ENCODE data around the gene PGRMC2.
"Not testable (repeated sequence)": the region's sequence is repeated elsewhere in the genome, so short reads cannot be mapped to it uniquely, and the experiment has no call there.

Gene PGRMC2

DNA sequence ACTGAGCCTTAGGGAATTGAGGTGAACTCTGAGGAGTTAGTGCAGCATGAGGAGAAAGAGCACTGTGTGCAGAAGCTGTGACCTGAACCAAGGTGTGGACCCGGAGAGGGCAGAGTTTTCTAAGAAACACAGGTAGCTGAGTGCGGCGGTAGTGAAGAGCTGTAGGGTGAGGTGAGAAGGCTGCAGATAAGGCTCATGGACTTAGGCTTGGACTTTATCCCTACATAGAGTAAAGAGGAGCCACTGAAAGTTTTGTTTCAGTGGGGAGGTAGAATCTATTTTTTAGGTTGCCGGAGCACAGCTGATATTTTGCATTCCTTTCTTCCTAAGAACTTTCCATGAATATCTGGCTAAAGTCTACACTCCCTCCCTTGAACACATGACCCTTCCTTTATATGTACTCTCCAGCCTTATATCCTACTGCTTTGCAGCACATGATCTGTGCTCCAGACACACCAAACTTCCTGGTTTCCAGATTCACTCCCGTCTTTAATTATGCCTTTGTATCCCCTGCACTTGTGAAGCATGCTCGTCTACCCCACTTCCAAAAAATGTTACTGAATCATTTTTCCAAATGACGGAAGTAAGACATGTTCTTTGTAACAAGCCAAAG, 10.6 kb upstream of the PGRMC2 start:
- no peak for DNase-seq

DNA sequence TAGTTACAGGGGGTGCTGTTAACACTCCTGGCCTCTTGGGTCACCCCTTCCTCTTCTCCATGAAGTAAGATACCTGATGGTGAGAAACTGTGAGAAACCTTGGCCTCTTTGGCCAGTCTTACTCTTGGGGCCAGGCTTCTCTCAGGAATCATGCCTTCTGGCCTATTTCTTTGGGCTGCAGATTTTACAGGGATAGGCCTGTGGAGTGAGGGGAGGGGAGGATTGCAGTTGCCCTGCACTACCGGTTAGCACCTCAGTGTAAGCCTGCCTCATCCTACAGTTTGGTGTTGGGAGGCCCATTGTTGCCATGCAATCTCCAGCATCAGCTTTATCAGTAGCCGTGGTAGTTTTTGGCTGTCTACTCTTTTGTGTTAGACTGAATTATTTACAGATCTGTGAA, 7.6 kb upstream of the PGRMC2 start:
- no peak for DNase-seq

DNA sequence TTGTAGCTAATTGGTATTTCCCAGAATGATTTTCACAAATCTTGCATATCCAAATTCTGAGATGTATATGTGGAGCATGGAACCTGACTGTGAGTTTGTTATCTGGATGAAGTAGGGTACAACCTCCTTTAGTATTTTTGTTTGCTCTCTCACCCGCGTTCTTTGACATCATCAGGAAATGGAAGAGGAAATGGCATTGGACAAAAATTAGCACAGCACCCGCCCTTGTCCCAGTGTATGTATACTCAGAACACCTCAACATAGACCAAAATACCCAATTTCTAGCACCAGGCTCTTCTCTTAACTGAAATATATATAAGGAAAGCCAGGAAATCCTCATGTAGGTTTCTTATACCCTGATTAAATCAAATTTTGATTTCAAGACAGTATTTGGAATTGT, 6.9 kb upstream of the PGRMC2 start:
- DNase-seq = no peak

DNA sequence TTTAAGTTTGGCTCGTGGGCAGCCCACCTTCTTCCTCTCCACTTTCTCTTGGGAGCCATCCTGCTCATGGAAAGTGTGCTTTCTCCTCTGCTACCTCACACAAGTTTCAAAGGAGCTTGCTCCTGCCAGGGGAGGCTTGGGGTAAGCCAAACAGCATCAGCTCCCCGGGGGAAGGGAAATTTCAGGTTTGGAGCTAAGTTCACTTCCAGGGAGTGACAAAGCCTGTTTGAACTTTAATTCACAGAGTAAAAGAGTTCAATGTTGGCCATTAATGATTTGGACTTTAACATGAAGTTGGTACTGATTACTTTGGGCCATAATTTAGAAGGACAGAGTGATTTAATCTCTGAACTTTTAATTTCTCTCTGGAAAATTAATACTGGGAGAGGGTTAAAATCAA, 4.7 kb upstream of the PGRMC2 start:
- DNase-seq = no peak

DNA sequence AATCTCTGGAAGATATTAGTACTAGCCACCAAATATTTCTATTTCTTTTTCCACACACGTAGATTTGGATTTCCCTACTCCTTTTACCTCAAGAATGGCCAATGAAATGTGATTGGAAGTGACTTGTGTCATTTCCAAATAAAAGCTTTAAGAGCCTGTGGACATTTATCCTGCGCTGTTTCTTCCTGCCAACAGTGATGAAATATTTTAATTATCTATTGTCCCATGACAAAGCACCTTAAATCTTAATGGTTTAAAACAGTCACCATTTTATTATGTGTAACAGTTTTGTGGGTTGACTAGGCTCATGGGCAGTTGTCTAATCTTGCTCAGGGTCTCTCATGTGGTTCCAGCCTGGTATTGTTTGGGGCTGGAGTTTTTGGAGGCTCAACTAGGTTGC, 3.5 kb upstream of the PGRMC2 start:
- no peak for DNase-seq

DNA sequence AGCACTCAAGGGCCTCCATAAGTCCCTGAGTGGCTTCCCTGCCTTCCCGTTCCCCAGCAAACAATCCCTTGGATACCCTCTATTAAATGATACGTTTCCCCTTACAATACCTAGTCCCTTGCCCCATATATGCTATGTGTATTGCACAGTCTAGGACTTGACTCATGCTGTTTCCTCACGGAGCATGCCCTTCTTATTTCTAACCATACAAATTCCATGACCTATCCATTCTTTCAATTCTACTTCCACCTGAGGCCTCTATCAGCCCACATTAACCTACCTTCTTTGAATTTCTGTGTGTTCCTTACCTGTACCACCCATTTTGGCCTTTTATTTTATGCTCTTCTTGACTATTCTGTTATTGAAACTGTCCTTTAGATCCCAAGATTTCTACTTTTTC, 2.9 kb upstream of the PGRMC2 start:
- DNase-seq = no peak

DNA sequence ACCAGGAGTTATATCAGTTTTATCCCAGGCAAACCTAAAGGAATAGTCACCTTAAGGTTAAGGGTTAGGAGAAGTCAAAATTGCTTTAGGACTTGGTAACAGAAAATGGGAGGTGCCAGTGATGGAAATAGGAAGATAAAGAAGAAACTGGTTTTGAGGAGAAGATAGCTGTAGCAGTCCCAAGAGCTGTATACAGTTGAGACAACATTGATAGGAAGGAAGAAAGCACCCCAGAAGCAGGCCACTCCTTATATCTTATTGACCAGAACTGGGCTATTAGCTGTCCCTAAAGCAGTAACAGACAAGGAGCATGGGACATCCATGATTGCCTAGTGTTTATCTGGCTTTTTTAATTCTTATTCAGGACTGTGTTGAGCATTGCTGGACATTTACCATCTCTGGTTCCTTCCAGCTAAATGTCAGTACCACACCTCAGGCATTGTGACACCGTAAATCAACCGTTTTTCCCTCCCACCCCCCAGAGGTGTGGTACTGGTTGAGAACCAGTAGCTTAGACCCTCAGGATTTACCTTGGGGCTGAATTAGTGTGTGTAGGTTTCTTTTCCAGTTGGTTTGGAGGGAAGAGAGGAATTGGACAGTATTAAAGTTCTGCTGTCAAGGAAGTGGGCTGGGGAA, 2.0 kb upstream of the PGRMC2 start:
- DNase-seq = no peak

DNA sequence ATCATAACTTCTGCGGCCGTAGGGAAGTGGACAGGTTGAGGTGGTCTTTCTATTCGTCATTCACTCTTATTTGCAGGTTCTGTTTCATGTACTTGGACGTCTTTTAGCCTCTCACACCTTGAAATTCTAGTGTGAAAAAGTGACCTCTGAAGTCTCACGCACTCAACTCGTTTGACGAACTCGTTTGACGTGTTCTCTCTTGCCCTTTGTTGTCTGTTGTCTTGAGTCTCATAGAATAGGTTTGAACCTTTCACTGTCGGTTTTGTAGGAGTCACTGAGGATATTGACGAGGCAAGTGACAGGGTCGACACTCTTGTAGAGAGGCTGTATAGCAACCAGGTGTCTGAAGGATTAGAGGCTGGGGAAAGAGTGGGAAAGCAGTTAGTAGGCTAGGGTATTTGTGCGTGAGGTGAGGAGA, 1.1 kb upstream of the PGRMC2 start:
- DNase-seq = no peak

DNA sequence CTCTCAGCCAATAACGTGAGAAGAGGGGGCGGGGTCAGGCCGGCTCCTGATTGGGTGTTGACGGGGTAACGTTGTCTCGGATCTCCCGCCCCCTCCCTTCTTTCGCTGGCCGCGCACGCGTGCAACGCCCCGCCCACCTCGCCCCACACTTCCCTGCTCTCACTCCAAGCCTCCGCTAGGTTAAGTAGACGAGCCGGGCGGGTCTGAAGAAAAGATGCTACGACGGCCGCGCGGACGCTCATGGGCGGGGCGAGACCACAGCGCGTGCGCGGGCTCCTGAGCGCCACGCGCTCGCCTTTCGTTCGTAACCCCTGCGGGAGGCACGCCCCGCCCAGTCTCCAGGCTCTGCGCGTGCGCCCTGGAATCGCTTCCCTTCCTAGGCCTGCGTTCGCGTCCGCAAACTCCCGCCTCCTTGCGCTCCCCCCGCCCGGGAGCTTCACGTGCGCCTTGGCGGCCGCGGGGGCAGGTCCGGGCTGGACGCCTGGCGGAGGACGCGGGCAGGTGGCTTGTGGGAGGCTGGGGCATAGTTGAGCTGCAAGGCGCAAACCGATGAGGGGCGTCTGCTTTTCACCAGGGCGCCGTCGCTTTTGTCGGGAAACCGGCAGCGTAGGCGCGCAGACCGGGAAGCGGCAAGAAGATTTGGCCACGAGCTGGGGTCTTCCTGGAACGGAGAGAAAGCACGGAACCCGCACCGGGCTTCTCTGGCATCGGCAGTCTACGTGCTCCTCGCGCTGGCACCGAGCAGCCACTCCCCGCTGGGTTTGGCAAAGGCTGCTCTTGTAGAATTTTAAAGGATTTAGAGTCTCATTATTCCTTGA, 467 bp upstream of the PGRMC2 start:
- DNase-seq = peak; percentile 100

DNA sequence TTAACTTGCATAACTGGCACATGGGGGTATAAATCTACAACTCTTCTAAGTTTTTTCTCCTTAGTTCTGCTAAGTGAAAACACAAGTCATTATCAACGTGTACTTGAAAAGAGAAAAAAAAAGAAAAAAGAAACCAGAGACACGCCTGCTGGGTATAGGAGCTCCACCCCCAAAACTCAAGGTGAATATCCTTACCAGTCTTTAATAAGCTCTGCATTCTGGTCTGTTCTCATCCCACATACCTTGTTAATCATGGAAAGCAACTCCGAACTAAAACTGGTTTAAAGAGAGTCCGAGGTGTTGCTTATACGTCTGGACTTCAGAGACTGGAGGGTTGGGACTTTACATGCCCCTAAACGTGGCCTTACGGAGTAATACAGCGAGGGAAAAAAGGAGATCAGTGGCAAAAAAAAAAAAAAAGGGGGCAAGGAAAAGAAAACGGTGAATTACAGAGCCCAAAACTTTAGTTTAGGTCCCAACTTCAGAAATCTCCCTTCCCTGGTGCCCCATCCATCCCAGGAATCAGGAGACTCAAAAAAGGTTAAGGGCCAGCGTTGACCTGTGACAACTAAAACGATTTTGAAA, 1.0 kb downstream of the PGRMC2 start:
- peak; percentile 13 for DNase-seq

DNA sequence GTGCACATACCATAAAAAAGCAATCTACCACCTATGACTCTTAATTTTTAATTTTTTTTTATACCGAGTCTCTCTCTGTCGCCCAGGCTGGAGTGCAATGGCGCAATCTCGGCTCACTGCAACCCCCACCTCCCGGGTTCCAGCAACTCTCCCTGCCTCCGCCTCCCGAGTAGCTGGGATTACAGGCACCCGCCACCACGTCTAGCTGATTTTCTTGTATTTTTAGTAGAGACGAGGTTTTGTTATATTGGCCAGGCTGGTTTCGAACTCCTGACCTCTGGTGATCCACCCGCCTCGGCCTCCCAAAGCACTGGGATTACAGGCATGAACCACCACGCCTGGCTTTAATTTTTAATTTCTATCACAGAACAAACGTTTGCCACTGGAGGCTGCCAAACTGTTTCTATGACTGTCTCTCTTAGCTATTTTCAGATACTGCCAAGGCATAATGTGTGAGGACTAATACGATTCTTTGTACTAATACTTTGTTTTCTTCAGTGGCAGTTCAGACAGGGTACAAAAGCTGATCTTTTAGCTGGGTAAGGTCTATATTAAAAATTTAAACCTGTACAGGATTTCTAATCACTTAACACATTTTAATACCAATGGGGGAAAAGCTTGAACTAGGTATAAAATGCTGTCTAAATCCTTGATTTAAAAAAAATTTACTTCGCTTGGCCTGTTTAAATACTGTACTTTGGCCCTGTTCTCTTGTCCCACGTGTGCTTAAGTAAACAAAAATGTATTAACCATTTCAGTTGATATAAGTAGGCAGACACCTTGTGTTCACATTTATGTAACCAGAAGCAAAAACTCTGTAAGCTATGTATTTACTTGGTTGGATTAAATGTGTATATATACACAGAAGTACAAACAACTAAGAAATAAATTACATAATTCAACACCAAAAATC, 2.3 kb downstream of the PGRMC2 start:
- no peak for DNase-seq

DNA sequence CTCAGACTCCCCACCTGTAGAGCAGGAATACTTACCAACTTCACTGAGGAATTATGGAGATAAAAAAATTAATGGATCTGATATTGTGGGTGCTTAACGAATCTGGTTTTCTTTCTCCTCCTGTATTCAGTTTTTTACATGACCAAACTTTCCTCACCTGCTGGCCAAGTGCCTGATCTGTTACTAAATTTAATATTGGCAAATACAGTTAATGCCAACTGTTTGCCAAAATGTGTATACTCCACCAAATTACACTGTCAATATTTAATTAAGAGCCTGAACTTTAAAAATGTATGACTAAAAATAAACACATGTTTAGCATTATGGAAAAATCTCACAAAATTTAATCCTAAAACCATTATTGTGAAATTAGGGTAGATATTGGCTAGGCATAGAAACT, 3.3 kb downstream of the PGRMC2 start:
- DNase-seq = no peak

DNA sequence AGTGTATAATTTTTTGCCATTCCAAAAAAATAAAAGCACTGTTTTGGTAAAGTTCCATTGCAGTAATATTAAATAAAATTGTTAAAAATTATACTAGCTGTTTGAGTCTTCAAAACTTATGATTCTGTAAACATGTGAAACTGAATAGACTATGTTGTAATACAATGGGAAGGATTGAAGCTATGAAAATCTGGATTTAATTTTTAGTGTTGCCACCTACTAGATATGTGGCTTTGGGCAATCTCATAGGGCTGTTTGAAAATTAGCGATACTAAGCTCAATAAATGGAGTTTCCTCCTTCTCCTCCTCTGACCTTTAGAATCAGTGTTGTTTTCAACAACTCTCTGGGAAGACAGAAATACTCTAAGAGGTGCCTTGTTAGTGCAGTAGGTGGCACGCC, 4.5 kb downstream of the PGRMC2 start:
- no peak for DNase-seq

DNA sequence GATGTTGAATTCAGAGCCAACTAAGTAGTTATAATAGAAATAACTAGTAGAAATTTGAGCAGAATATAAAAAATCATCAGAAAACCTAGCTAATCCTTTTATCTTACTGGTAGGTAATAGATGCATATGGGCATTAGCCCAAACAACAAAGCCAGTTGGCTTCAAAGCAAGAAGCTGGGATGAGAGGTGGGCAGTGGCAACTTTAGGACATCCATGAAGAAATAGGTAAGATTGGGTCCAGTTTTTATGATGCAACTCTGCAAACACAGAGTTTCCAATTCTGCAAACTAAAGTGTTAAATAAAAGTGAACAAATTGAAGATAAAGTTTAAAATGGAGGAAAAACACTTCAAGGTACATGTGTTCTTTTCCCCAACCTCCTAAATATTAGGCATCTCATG, 5.1 kb downstream of the PGRMC2 start:
- DNase-seq = no peak

DNA sequence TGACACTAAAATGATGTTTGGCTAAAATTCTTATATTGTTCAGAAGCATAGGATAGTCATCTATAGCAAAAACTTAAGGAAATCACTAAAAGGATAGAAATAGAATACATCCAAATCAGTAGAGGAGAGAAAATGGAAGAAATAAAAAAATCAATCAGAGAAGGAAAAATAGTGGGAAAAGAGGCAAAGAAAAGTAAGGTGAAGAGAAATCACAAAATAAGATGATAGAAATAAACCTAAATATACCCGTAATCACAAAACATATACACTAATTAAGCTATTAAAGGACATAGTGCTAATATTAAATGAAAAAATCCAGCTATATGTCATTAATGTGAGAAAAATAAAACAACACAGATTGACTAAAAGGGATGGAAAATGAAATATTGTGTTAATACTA, 6.3 kb downstream of the PGRMC2 start:
- DNase-seq = no peak

DNA sequence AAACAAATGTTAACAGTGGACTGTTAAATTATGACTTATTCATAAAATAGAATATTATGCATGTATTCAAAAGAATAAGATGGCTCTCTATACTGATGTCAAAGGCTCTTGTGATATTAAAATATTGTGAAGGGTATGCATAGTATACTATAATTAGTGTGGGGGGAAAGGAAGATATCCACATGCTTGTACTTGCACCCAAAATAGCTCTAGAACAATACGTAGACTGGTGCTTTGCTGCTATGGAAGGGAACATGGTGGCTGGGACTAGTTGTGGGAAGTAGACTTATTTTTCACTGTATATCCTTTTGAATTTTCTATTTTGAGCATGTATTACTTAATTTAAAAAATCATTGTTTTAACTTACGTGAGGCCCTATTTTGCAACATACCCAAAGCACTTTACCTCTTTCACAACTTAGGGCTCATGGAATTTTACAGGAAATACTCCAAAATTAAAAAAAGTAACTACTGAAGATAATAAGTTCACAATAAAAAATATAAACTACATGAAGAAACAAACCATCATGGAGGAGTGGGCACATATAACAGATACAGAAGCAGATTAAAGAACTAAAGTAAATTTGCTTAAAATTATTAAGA, 7.9 kb downstream of the PGRMC2 start:
- DNase-seq = no peak

DNA sequence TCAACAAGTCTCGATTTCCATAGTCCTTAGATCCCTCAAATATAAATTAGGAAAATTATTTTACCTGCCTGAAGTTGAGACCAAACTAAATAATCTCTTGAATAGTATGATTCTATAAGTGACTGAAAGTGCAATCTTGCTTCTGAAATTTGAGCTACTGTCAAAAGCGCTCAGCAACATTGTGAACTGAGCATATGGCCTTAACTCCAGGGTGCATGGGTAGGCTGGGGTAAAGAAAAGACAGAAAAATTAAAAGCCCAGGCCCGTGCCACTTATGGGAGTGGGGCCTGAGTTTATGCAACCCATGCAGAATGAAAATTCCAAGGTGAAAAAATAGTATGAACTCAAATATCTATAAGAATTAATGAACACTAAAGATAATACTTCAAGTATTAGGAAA, 9.8 kb downstream of the PGRMC2 start:
- no peak for DNase-seq

DNA sequence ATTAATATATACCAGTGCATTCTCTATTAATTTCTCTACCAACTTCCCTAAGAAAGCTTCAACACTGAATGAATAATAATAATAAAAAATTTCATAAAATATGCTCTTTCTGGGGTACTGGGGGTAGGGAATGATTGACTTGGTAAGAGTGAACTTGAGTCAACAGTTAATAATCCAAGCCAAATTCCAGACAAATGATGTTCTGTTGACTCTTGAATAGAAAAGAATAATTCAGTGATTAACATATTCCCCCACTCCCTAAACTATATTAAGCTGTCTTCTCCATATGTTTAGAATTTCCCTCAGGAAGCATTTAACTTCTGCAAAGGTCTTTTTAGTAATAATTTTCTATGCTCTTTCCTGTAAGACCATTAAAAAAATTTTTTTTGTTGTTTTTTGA, 12.3 kb downstream of the PGRMC2 start:
- no peak for DNase-seq

DNA sequence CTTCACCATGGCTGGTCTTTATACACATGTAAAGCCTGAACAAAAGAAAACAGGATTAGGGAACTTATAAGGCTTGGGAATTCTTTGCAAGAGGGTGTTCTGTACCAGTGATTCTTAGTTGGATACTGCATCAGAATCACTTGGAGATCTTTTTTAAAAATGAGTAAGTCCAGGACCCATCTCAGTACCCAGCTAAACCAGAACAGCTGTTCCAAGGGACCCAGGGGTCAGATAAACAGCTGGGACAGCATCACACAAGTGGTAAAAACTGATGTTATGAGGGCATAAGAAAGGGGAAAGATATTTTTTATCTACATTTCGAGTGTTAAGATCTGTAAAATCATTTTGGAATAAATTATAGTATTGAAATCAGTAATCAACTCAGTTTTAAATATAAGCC, 16.1 kb downstream of the PGRMC2 start:
- no peak for DNase-seq

DNA sequence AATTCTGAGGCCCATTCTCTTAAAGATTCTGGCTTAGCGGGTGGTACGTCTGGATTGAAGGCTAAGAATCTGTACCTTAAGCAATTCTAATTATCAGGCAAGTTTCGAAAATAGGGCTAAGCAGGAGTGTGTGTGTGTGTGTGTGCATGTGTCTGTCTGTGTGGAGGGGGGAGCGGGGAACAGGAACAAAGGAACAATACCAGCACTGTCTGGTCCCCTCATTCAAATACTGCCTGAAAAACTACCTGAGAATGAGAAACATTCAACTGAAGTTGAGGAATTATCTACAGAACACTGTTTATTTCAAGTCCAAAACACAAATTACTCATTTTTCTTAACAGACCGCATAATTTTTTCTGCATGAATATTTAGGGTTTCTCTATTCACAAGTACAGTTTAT, 18.6 kb downstream of the PGRMC2 start:
- no peak for DNase-seq

DNA sequence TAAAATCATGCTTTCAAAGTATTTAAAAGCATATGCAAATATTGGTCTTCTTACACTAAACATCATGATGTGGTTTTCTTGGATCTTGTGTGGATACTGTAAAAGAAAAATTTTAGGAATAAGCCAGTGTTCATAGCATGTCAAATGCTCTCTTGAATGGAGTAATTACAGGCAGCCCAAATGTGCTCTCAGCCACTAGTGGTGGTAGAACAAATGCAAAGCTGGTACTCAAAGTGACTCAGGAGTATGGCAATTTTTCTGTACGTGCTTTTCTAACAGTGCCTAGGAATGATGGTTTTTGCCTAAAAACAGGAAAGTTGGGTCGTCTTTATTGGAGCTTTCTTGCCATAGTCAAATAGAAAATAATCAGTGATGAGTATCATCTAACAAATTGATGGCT, 19.9 kb downstream of the PGRMC2 start:
- DNase-seq = no peak

DNA sequence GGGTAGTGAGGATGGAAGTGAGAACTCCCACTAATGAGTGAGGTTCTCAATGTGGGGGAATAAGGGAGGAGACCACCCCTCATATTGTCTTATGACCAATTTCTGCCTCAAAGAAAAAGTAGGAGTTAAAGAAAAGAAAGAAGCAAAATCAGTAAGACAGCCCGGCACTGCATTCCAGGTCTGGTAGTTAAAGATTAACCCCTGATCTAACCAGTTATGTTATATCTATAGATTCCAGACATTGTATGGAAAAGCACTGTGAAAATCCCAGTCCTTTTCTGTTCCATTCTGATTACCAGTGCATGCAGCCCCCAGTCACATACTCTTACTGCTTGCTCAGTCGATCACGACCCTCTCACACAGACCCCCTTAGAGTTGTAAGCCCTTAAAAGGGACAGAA, 20.4 kb downstream of the PGRMC2 start:
- DNase-seq = not testable (repeated sequence)
